GM18519 (cell line): Measurements from ENCODE around the gene TMEM238.
"Not testable (repeated sequence)": the region's sequence is repeated elsewhere in the genome, so short reads cannot be mapped to it uniquely, and the experiment has no call there.

Source experiments
- ATAC-seq: cut with Tn5 transposase; IDR thresholded peaks from one replicate; pipeline ENCODE4 v1.9.1; 2021; ENCODE audit warnings: mild to moderate bottlenecking, moderate library complexity; ENCODE audit not compliant: unreplicated experiment, low FRiP score

The TMEM238 gene

GRCh38 chr19:55402509-55402908, 18.4 kb upstream of the TMEM238 start:
- no peak for ATAC-seq

GRCh38 chr19:55401390-55401789, 17.3 kb upstream of the TMEM238 start:
- not testable (repeated sequence) for ATAC-seq

GRCh38 chr19:55400281-55401087, 16.4 kb upstream of the TMEM238 start:
- ATAC-seq, result no peak

- ATAC-seq, result no peak
These were observed 14.3 kb upstream of the TMEM238 start for GRCh38 chr19:55398200-55398925.

- no peak for ATAC-seq
These were observed 9.0 kb upstream of the TMEM238 start for GRCh38 chr19:55392820-55393761.

- no peak for ATAC-seq
These were observed 7.9 kb upstream of the TMEM238 start for GRCh38 chr19:55391702-55392615.

GRCh38 chr19:55391191-55391670, 7.1 kb upstream of the TMEM238 start:
- no peak for ATAC-seq

GRCh38 chr19:55390461-55390880, 6.4 kb upstream of the TMEM238 start:
- no peak for ATAC-seq

- no peak for ATAC-seq
These were observed 5.6 kb upstream of the TMEM238 start for GRCh38 chr19:55389386-55390317.

- no peak for ATAC-seq
These were observed 3.8 kb upstream of the TMEM238 start for GRCh38 chr19:55387736-55388497.

- ATAC-seq, result no peak
These were observed 2.4 kb upstream of the TMEM238 start for GRCh38 chr19:55386493-55386971.

- ATAC-seq, result peak; percentile 51
These were observed 1.8 kb upstream of the TMEM238 start, which contains the start of gene RPL28 for GRCh38 chr19:55385724-55386492. Gene RPL28 (plus strand): TSS chr19:55385932. CDS start chr19:55386358, 426 bp downstream.

GRCh38 chr19:55384920-55385723, 1.0 kb upstream of the TMEM238 start:
- peak; percentile 38 for ATAC-seq

- no peak for ATAC-seq
These were observed 587 bp downstream of the TMEM238 start for GRCh38 chr19:55383279-55384130.

- no peak for ATAC-seq
These were observed 1.5 kb downstream of the TMEM238 start for GRCh38 chr19:55382522-55383054.
